Thoracic aorta (tissue), 2 donors: ENCODE results near the gene SPPL3. TPM values are rescaled to one million over a fixed set of nuclear protein-coding genes. Genes with fewer than 3 reads are reported as not detected.

Source experiments
- ATAC-seq: fragments of 150-250 bp; one replicate; pipeline ENCODE4 v1.8.0; 2017; ENCODE audit warnings: low read depth; ENCODE audit not compliant: insufficient number of reproducible peaks, low FRiP score
- DNase-seq: peaks from one replicate; pipeline ENCODE4 v3.0.0-alpha.2; 2020; ENCODE audit warnings: low spot score
- H3K27ac ChIP-seq, 2 donors: fragments of 200-600 bp; sonication (generic); 1 replicate in 1 of 2; 2 replicates in 1 of 2; pipeline ENCODE4 v1.5.1; 2016; ENCODE audit warnings: mild to moderate bottlenecking in 2 of 2, moderate library complexity in 2 of 2
- H3K27me3 ChIP-seq: fragments of 200-600 bp; sonication (generic); replicated peaks from 2 replicates; pipeline ENCODE4 v1.6.0; 2016; ENCODE audit warnings: mild to moderate bottlenecking; ENCODE audit not compliant: insufficient read depth
- H3K36me3 ChIP-seq: fragments of 200-600 bp; sonication (generic); one replicate; pipeline ENCODE4 v1.5.1; 2016
- H3K4me1 ChIP-seq, 2 donors: fragments of 200-600 bp; sonication (generic); 1 replicate in 1 of 2; 2 replicates in 1 of 2; pipeline versions ENCODE4 v1.5.1 to v1.6.0; 2016; ENCODE audit warnings: low read depth in 2 of 2, mild to moderate bottlenecking in 1 of 2; ENCODE audit not compliant: control insufficient read depth in 1 of 2
- H3K4me3 ChIP-seq: fragments of 200-600 bp; sonication (generic); 2 replicates; pipeline ENCODE4 v1.5.1; 2016; ENCODE audit warnings: mild to moderate bottlenecking
- H3K9me3 ChIP-seq: fragments of 200-600 bp; sonication (generic); 2 replicates; pipeline ENCODE4 v1.5.1; 2016
- CTCF ChIP-seq: fragments of 200-600 bp; sonication (generic); IDR thresholded peaks from one replicate; pipeline ENCODE4 v1.5.1; 2019; ENCODE audit warnings: antibody characterized with exemption
- total RNA-seq, 2 donors: library from RNA; depleted of rRNA; stranded (reverse); fragments of >200 nt; gene quantifications; one replicate each; pipeline versions ENCODE4 v1.1.0 to v1.2.3, GENCODE V29; 2016

Gene SPPL3
- total RNA-seq, 2 donors from 2014 or later: 23.7 to 24.8 TPM

DNA sequence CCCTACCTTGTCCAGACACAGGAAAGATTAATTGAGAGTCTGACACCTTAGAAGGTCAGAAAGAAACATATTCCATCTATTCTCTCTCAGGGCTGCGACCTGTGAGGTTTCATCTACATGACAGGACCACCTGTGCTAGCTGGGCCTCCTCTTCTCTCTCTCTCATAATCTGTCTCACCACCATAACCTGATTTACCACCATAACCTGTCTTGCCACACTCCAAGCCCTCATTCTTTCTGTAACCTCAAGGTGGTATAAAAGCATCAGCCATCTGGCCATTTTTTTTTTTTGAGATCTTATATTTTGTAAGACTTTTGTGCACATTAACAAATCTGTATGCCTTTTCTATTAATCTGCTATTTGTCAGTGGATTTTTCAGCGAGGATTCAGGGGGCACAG, 103.0 kb downstream of the SPPL3 start:
- ATAC-seq (no peak), DNase-seq (no peak)
- Histone ChIP-seq H3K9me3 (peaks cover 3% of the 10 kb centered on the region), H3K36me3 (no peaks in the 10 kb centered on the region), H3K4me3 (no peak overlapping the region), H3K4me1 (peaks cover 4 to 34% of the 10 kb centered on the region in 2 donors), H3K27me3 (no peaks in the 10 kb centered on the region), H3K27ac (no peak overlapping the region)
- TF ChIP-seq CTCF: no peak

- Histone ChIP-seq H3K36me3 (peaks cover 3% of the 10 kb centered on the region), H3K4me3 (no peak overlapping the region), H3K9me3 (peaks cover 8% of the 10 kb centered on the region), H3K27ac (no peak overlapping the region), H3K27me3 (no peaks in the 10 kb centered on the region), H3K4me1 (peaks cover 4 to 34% of the 10 kb centered on the region in 2 donors)
- no peak for DNase-seq
- no peak for ATAC-seq
- TF ChIP-seq CTCF: no peak
Observed at GRCh38 chr12:120800665-120801064, 103.5 kb downstream of the SPPL3 start.

DNA sequence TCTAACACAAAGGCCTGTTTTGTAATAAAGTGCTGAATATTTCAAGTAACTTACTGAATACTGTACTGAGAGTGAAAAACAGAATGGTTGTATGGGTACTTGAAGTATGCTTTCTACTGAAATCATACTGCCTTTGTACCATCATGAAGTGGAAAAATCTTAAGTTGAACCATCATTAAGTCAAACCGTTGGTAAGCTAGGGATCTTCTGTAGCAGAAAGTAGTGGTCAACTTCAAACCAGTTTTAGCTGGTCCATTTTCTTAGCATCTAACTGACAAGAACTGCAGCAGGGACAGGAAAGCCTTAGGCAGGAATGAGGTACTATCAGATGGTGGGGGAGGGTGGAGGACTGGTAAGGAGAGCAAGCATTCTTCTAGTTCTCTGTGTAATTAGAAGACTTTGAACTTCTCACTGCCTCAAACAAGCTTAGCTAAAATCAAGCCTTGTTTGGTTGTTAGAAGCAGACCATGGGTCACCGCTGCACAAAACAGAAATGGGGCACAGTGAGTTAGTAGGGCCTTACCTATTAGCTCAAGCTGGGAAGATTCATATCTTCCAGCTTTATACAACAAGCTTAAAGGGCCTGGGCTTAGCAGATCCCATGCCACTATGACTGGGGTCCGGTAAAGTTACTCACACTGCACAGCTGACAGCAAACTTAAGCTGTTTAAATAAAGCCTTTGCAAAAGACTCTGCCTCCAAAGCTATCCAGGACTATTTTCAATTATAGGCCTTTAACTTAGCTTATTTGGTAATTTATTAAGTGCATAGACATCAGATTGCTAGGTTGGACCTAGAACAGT, 104.7 kb downstream of the SPPL3 start:
- Histone ChIP-seq H3K4me3 (no peak overlapping the region), H3K27ac (no peak overlapping the region), H3K36me3 (peaks cover 3% of the 10 kb centered on the region), H3K27me3 (no peaks in the 10 kb centered on the region), H3K9me3 (peaks cover 8% of the 10 kb centered on the region), H3K4me1 (peaks cover 4 to 34% of the 10 kb centered on the region in 2 donors)
- DNase-seq (no peak), ATAC-seq (no peak)
- no peak for TF ChIP-seq CTCF

- no peak for TF ChIP-seq CTCF
- ATAC-seq (no peak), DNase-seq (no peak)
Observed at GRCh38 chr12:120798696-120799095, 105.5 kb downstream of the SPPL3 start.

DNA sequence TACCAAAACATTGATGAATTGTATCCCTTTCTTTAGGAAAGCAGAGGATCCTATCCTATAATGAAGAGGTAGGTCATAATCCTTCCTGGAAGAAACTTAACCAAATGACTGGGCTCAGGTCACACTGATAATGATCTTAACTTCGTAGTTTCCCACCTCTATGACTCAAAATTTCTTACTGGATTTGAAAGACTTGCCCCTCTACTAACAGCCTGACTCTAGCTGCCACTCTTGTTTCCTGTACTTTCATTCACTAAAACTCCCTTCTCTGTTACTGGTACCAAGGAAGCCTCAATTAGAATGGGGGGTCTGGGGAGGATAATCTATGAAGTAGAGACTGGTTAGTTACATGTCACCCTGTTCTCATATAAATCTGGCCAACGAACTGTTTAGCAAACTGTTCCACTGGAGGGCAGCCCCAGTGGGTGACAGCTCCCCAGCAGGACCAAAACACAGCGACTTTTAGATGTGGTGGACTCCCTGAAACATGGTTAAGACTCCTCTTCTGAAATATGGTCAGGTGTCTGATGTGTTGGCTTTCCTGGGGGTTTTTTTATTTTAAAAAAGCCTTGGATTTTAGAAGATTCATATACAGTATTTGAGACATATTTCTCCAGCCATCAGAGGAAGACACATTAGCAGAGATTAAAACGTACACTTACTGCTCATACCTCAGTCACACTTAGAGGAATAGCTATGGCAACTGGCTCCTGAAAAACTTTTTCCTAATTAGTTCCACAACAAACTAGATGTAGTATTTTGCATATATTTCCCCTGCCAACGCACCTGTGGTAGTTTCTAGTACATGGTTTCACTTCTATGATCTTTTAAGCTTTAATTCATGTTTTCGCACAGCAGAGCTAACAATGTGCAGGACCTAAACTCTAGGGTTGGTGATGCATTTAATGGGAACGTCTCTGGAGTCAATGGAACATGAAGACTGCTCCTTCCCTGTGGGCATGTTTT, 106.2 kb downstream of the SPPL3 start:
- ATAC-seq: no peak
- H3K36me3 ChIP-seq: peaks cover 3% of the 10 kb centered on the region
- no peak overlapping the region for H3K27ac ChIP-seq
- peaks cover 11% of the 10 kb centered on the region for H3K9me3 ChIP-seq
- H3K4me1 ChIP-seq: peaks cover under 1 to 31% of the 10 kb centered on the region in 2 donors
- no peak overlapping the region for H3K4me3 ChIP-seq
- no peak for DNase-seq
- TF ChIP-seq CTCF: no peak
- no peaks in the 10 kb centered on the region for H3K27me3 ChIP-seq

More at GRCh38 chr12:120798696-120799095, 105.5 kb downstream of the SPPL3 start:
- Histone ChIP-seq H3K4me1 (peaks cover 4 to 34% of the 10 kb centered on the region in 2 donors), H3K4me3 (no peak overlapping the region), H3K36me3 (peaks cover 3% of the 10 kb centered on the region), H3K9me3 (peaks cover 11% of the 10 kb centered on the region), H3K27me3 (no peaks in the 10 kb centered on the region), H3K27ac (no peak overlapping the region)
